ENCODE data around the gene GRWD1. TPM values are rescaled to one million over a fixed set of nuclear protein-coding genes. Genes with fewer than 3 reads are reported as not detected.

GRWD1 gene
- total and polyA plus RNA-seq, 10 of the 15 experiments (the other 5 are each of a cell fraction or from before 2014, with no cell fraction given): 1.4 to 103 (median 30.7) TPM

GRCh38 chr19:48405850-48406249 lies 39.9 kb upstream of the GRWD1 start:
- Histone ChIP-seq H3K4me3 (no peak overlapping the region), H3K4me2 (ENCODE audit: control insufficient read depth, insufficient read depth) (no peak overlapping the region), H3K36me3 (ENCODE audit: control insufficient read depth in 2 of 2, insufficient read depth in 2 of 2, low read length in 1 of 2) (no peaks in the 10 kb centered on the region), H3K27me3 (replicated peaks in 1 of 2; ENCODE audit: control insufficient read depth in 2 of 2, insufficient read depth in 2 of 2, low read length in 1 of 2) (no peaks in the 10 kb centered on the region), H3K9me3 (replicated peaks; ENCODE audit: control insufficient read depth, insufficient read depth, low read length) (no peaks in the 10 kb centered on the region), H3K27ac (ENCODE audit: control insufficient read depth, insufficient read depth) (no peak overlapping the region), H3K9ac (ENCODE audit: control insufficient read depth, insufficient read depth, low read length) (no peak overlapping the region), H3K79me2 (ENCODE audit: control insufficient read depth, insufficient read depth, low read length) (no peaks in the 10 kb centered on the region), H3K4me1 (ENCODE audit: control insufficient read depth, insufficient read depth, low read length) (peaks cover 3% of the 10 kb centered on the region; the same call in 1 of the 2 replicates), H2AFZ (ENCODE audit: control insufficient read depth, low read depth, low read length) (peak overlapping the region; percentile 66), H4K20me1 (ENCODE audit: control insufficient read depth, insufficient read depth) (no peaks in the 10 kb centered on the region)
- FAIRE-seq: no peak
- intact Hi-C loops (cut with micrococcal nuclease; ENCODE audit: unreplicated experiment): no loop called here
- ATAC-seq: peak; percentile 77
- CTCF ChIA-PET: interaction anchor here (0.8 to 2.1 kb wide), 5 partner anchors 14 to 82 kb away, joined by 3 to 12 read pairs (median 3); partner anchors contain the start of gene KDELR1
- BruUV-seq (replicated peaks): no TSS peak
- WGBS (ENCODE audit: insufficient coverage, insufficient replicate concordance, low lambda C conversion rate, missing lambda C conversion rate): 49% methylated on average over 13 of the region's 13 CpGs
- SMC1A ChIA-PET (ENCODE audit: uncharacterized antibody, unreplicated experiment): interaction anchor here (0.6 to 0.9 kb wide), 2 partner anchors 8 to 42 kb away, joined by 3 to 4 read pairs; partner anchors contain the start of gene TMEM143
- RAD21 ChIA-PET (ENCODE audit: unreplicated experiment): interaction anchor here (0.5 kb wide), 1 partner anchor 1057 kb away, joined by 5 read pairs; the partner anchor contains the start of gene DHX34
- POLR2A ChIA-PET: interaction anchor here (0.6 kb wide), 1 partner anchor 1201 kb away, joined by 4 read pairs; no protein-coding TSS in a partner anchor
- no peak for TF ChIP-seq RELB (IDR thresholded peaks at IDR 0.05; ENCODE audit: low read depth)
- no peak for TF ChIP-seq SKIL (IDR thresholded peaks at IDR 0.05; ENCODE audit: low read depth, poor library complexity, severe bottlenecking)
- peak; percentile 74 for TF ChIP-seq NFYB (IDR thresholded peaks at IDR 0.05; ENCODE audit: insufficient read depth, low read depth, low read length)
- TF ChIP-seq CREB1 (IDR thresholded peaks at IDR 0.05; ENCODE audit: low read depth): 0 out of 2 replicates have a peak, but pooled peaks have one; percentile 17
- TF ChIP-seq ZNF384 (IDR thresholded peaks at IDR 0.05; ENCODE audit: borderline replicate concordance, low read depth, low read length): no peak
- no peak for TF ChIP-seq MLLT1 (IDR thresholded peaks at IDR 0.05)
- TF ChIP-seq JUNB (IDR thresholded peaks at IDR 0.05): peak; percentile 79
- peak; percentile 91 for TF ChIP-seq SPI1 (IDR thresholded peaks at IDR 0.05; ENCODE audit: borderline replicate concordance, insufficient read depth, low read depth, low read length)
- TF ChIP-seq IRF4 (IDR thresholded peaks at IDR 0.05; ENCODE audit: low read depth, low read length): peak; percentile 63; the same call in 1 of the 2 replicates
- TF ChIP-seq SP1 (IDR thresholded peaks at IDR 0.05; ENCODE audit: low read depth, low read length): peak; percentile 56
- no peak for DNase-seq (ENCODE audit: low read depth, low spot score)
- in situ Hi-C loops (cut with MboI): no loop called here

Data from GM12878 (cell line).